ENCODE data around the gene RNF181.

Gene RNF181

GRCh38 chr2:85560812-85561279 is 34.7 kb upstream of the RNF181 start:
- DNase-seq (ENCODE audit: low read depth): no peak
- H3K4me3 ChIP-seq (ENCODE audit: low read length): peak overlapping the region; percentile 91
- no peak for TF ChIP-seq CTCF (conservative IDR thresholded peaks at IDR 0.05; ENCODE audit: low read length)

GRCh38 chr2:85561280-85562212 is 34.0 kb upstream of the RNF181 start, which contains the start of gene GGCX:
Gene GGCX (minus strand): TSS chr2:85561493. CDS start chr2:85561428, 65 bp downstream.
- 0 out of 2 replicates have a peak, but pooled peaks have one; percentile 8 for TF ChIP-seq CTCF (conservative IDR thresholded peaks at IDR 0.05; ENCODE audit: low read length)
- DNase-seq (ENCODE audit: low read depth): peak; percentile 91
- peak within 1 kb of the TSS; percentile 91 for H3K4me3 ChIP-seq (ENCODE audit: low read length)

GRCh38 chr2:85564144-85564563 is 31.4 kb upstream of the RNF181 start:
- no peak for DNase-seq (ENCODE audit: low read depth)
- TF ChIP-seq CTCF (conservative IDR thresholded peaks at IDR 0.05; ENCODE audit: low read length): no peak

GRCh38 chr2:85566265-85566664 is 29.3 kb upstream of the RNF181 start:
- no peak for TF ChIP-seq CTCF (conservative IDR thresholded peaks at IDR 0.05; ENCODE audit: low read length)
- no peak overlapping the region for H3K4me3 ChIP-seq (ENCODE audit: low read length)
- no peak for DNase-seq (ENCODE audit: low read depth)

More at GRCh38 chr2:85564144-85564563, 31.4 kb upstream of the RNF181 start:
- no peak overlapping the region for H3K4me3 ChIP-seq (ENCODE audit: low read length)

- no peak for TF ChIP-seq CTCF (conservative IDR thresholded peaks at IDR 0.05; ENCODE audit: low read length)
- H3K4me3 ChIP-seq (ENCODE audit: low read length): no peak overlapping the region
- no peak for DNase-seq (ENCODE audit: low read depth)
Measured at GRCh38 chr2:85575739-85576138, 19.8 kb upstream of the RNF181 start.

- H3K4me3 ChIP-seq (ENCODE audit: low read length): no peak overlapping the region
- no peak for TF ChIP-seq CTCF (conservative IDR thresholded peaks at IDR 0.05; ENCODE audit: low read length)
- DNase-seq (ENCODE audit: low read depth): no peak
Measured at GRCh38 chr2:85577063-85577385, 18.5 kb upstream of the RNF181 start.

Measured in AG10803 (cell line).